HG03521 (cell line): ENCODE measurements around the gene KIF18B.

Experiments used
- ATAC-seq: cut with Tn5 transposase; IDR thresholded peaks from one replicate; pipeline ENCODE4 v1.9.1; 2021; ENCODE audit warnings: mild to moderate bottlenecking, moderate library complexity; ENCODE audit not compliant: unreplicated experiment

KIF18B gene

GRCh38 chr17:44907729-44908470 lies 39.7 kb downstream of the KIF18B start:
- no peak for ATAC-seq

DNA sequence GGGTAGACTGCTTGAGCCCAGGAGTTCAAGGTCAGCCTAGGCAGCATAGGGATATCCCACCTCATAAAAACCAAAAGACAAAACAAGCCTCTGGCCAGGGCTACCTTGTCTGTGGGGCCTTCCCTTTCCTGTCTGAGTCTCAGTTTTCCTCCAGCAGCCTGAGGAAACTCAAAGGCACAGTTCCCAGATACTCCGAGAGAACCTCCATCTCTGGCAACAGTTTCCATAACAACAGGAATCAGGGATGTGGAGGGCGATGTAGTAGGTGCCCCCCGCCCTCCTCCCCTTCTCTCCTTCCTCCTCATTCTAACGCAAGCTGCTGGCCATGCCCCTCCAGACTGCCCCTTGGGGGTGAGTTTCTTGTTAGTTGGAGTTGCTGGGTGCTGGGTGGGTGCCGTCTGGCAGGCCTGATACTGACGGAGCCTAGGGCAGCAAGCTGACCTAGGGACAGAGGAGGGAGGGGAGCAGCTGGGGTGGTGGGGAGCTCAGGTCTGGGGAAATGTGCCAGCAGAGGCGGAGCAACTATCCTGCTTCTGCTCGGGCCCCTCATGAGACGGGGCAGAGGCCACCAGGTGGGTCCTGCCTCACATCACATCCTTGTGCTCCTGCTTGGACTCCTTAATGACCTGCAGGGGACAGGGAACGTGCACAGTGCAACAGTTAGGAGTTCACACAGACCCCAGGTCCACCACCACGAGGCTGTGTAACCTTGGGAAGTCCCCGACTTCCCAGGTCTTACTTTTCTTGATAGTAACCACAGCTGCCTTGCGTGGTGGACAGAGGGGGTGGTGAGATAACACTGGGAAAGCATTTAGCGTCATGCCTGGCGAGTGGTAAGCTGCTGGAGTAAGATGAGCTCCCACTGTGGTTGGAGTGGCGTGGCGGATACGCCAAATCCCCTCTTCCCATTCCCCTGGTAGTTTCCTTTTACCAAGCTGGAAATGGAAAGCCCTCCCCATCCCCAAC lies 40.5 kb downstream of the KIF18B start:
- ATAC-seq = no peak

DNA sequence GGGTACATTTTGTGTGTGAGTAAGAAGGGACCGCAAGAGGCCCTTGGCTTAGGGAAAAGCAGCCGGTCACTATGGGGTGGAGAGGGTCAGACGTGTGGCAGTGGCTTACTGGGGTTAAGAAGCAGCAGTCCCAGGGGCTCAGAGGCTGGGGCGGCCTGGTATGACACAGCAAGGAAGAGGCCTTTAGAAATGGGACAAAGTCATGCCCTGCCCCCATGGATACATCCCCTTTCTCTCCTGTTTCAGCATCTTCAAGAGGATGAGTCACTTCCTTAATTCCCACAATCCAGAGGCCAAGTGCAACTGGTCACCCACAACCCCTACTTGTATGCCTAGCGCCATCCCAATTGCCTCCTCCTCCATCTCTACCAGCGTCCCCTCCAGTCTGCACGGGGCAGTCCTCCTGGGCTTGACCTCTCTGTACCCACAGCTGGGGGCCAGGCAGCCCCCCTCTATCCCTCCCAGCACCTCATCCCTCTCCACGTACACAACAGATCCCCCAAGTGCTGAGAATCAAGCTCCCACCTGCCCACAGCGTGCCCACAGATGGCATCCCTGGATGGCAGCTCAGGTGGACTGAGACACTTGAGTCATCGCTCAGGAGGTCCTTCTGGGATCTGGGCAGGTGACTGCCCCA lies 41.4 kb downstream of the KIF18B start:
- ATAC-seq = no peak

- no peak for ATAC-seq
Measured at GRCh38 chr17:44905006-44906000, 42.3 kb downstream of the KIF18B start.

DNA sequence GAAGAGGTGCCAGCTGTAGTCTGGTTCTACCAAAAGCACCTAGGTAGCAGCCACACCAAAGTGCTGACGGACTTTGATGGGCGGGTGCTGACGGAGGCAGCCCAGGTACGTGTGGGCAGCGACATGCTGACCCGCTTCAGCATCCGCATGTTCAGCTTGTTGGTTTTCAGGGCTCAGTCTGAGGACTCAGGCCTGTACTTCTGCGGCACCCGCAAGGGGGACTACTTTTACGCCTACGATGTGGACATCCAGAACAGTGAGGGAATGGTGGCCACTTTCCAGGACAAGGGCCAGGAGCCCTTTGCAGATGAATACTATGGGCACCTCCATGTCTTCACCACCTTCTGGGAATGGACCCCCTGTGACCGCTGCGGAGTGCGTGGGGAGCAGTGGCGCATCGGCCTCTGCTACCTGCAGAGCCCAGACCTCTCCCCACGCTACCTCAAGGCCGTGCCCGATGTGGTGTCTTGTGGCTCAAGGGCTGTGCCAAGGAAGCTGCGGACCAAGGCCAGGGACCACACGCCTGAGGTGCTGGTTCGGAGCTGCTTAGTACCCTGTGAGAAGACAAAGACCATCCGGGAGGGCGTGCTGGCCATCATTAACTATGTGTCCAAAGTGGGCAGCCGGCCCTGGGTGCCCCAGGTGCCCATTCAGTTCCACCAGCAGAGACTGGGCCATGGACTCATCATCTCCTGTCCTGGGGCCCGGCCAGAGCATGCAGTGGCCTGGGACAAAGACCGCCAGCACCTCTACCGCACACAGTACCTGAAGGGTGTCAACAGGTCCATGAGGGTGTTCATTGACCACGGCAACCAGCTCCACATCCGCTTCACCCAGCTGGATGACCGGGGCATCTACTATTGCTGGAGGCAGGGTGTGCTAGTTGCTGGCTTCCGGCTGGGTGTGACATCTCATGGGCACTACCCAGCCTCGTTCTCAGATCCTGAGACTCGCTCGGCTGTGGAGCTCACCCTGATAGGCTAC lies 43.3 kb downstream of the KIF18B start:
- ATAC-seq = no peak

GRCh38 chr17:44903012-44903685 lies 44.4 kb downstream of the KIF18B start:
- no peak for ATAC-seq

DNA sequence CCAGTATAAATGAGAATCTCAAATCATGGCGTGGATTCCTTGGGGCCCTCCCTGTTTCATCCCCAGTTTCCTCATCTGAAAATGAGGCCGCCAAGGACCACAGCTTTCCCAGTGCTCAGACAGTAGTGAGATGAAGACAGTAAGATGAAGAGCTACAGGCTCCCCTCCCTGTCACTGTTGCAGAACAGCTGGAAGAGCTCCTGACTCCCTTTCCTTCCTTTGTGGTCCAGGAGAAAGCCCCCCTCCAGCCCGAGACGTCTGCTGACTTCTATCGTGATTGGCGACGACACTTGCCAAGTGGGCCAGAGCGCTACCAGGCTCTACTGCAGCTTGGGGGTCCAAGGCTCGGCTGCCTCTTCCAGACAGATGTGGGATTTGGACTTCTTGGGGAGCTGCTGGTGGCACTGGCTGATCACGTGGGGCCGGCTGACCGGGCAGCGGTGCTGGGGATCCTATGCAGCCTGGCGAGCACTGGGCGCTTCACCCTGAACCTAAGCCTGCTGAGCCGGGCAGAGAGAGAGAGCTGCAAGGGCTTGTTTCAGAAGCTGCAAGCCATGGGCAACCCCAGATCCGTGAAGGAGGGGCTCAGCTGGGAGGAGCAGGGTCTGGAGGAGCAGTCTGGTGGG lies 45.3 kb downstream of the KIF18B start:
- ATAC-seq = no peak

DNA sequence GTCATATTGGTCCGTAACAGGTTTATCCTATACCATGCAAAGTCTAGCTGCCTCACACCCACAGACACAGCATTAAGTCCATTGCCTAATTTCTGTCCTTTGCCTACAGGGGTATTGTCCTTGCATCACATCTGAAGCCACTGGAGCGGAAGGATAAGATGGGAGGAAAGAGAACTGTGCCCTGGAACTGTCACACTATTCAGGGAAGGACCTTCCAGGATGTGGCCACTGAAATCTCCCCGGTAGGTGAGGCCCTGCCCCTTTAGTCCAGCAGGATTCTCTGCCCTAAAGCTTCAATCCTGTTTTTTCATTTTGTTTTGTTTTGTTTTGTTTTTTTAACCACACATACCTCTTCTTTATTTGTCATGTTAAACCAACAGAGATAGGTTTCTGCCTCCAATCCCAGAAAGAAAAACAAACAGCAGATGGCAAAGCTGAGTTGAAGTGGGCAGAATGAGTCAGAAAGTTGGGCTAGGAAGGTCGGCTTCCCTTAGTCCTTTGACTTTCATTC lies 46.1 kb downstream of the KIF18B start:
- ATAC-seq = no peak

- ATAC-seq = no peak
Measured at GRCh38 chr17:44900894-44901293, 46.7 kb downstream of the KIF18B start.

DNA sequence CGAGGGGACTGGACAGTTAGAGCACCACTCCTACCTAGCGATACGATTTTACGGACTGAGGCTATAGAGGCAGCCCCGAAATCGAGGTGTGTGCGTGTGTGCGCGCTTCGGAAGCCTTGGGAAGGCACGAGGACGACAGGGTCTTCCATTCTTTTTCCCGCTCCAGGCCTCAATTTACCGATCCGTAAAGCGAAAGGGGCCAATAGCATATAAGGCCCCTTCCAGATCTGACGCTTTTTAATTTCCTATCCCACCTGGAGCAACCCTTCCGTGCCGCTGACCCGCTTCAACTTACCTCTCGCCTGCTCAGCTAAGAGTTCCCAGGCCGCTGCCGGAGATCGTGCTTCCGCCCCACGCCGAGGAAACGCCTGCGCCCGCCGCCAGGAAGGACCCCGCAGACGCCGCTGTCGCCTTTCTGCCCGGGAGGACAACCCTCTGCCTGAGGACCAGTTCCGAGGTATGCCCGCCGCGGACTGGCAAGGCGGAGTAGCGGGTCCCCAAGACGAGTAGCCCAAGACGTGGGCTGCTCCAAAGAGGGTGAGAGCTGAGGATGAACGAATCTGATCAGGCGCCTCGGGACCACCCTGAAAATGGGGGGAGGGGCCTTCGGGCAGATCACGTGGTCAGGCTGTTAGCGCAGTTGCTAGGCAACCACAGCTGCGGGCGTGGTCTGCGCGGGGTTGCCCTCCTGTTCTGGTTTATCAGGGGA lies 48.3 kb downstream of the KIF18B start, which contains the start of gene EFTUD2:
Gene EFTUD2, minus strand, starts transcription at position 372 of the 709 bp plus-strand sequence. CDS start 4,924 bp downstream, outside the sequence.
- peak; percentile 68 for ATAC-seq

- peak; percentile 22 for ATAC-seq
Measured at GRCh38 chr17:44898768-44899073, 48.9 kb downstream of the KIF18B start.

DNA sequence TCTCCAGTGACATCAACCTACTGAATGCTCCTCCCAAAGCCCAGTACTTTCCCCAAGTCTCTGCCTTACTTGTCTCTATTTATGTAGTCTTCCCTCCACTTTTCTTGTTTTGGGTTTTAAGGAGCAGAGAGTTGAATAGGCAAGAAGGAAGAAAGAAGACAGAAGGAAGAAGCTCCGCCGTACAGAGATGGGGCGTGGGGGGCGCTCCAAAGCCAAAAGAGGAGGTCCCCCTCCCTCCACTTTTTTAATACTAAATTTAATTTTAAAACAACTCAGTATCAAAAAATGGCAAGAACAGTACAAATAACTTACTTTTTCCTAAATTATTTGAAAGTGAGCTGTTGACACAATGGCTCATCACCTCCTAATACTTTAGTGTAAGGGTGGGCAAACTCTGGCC lies 52.9 kb downstream of the KIF18B start:
- no peak for ATAC-seq

DNA sequence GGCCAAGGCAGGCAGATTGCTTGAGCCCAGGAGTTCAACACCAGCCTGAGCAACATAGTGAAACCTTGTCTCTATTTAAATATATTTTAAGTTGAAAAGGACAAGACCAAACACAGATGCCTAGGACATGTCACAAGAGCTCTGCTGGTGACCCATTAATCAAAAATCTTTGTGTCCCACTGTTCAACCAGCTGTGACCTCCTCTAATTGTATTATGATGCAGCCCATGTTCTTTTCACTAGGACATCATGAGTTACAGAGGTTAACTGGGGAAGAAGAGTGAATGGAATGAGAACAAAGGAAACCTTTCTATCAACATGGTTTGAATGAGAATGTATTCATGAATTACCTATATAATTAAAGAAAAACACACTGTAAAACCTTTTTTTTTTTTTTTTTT lies 55.3 kb downstream of the KIF18B start:
- no peak for ATAC-seq

DNA sequence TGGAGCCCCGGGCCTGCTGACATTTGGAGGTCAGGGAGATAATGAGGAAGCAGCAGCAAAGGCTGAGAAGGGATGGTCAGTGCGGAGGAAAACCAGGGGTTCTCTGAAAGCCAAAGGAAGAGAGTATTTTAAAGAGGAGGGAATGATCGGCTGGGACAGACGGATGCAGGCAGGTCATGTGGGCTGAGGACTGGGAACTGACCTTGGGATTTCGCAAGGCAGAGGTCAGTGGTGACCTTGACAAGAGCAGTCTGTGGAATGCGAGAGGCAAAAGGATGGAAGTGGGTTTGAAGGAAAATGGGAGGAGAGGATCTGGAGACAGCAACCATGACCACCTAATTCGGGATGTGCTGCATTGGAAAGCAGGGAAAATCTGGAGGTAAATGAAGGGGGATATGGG lies 58.6 kb downstream of the KIF18B start:
- ATAC-seq = no peak

- ATAC-seq = no peak
Measured at GRCh38 chr17:44887971-44888954, 59.3 kb downstream of the KIF18B start.

- no peak for ATAC-seq
Measured at GRCh38 chr17:44887016-44887415, 60.6 kb downstream of the KIF18B start.
